Measurements from ENCODE around the gene GALNT11.
"Not testable (repeated sequence)": the region's sequence is repeated elsewhere in the genome, so short reads cannot be mapped to it uniquely, and the experiment has no call there.

The GALNT11 gene

GRCh38 chr7:152050547-152050971 is 25.1 kb downstream of the GALNT11 start:
- Mint-ChIP-seq H3K27ac (no peak overlapping the region), H3K27me3 (no peaks in the 10 kb centered on the region), H3K4me1 (ENCODE audit: low read depth) (peaks cover 10% of the 10 kb centered on the region), H3K36me3 (ENCODE audit: low read depth) (peaks cover 31% of the 10 kb centered on the region), H3K4me3 (no peak overlapping the region), H3K9me3 (peaks cover 16% of the 10 kb centered on the region)

GRCh38 chr7:152051968-152052367 is 26.5 kb downstream of the GALNT11 start:
- H3K36me3 Mint-ChIP-seq (ENCODE audit: low read depth) = peaks cover 22% of the 10 kb centered on the region
- no peak overlapping the region for H3K4me3 Mint-ChIP-seq
- H3K27me3 Mint-ChIP-seq = no peaks in the 10 kb centered on the region
- no peaks in the 10 kb centered on the region for H3K4me1 Mint-ChIP-seq (ENCODE audit: low read depth)
- no peak overlapping the region for H3K27ac Mint-ChIP-seq
- H3K9me3 Mint-ChIP-seq = peaks cover 4% of the 10 kb centered on the region

GRCh38 chr7:152052771-152053170 is 27.3 kb downstream of the GALNT11 start:
- Mint-ChIP-seq H3K9me3 (peaks cover 4% of the 10 kb centered on the region), H3K4me3 (no peak overlapping the region), H3K36me3 (ENCODE audit: low read depth) (peaks cover 24% of the 10 kb centered on the region), H3K27ac (no peak overlapping the region), H3K27me3 (no peaks in the 10 kb centered on the region), H3K4me1 (ENCODE audit: low read depth) (no peaks in the 10 kb centered on the region)

GRCh38 chr7:152054367-152055230 is 29.1 kb downstream of the GALNT11 start:
- Mint-ChIP-seq H3K27ac (no peak overlapping the region), H3K36me3 (ENCODE audit: low read depth) (peaks cover 27% of the 10 kb centered on the region), H3K4me1 (ENCODE audit: low read depth) (no peaks in the 10 kb centered on the region), H3K27me3 (no peaks in the 10 kb centered on the region), H3K4me3 (no peak overlapping the region), H3K9me3 (no peaks in the 10 kb centered on the region)

GRCh38 chr7:152056621-152057274 is 31.3 kb downstream of the GALNT11 start:
- Mint-ChIP-seq H3K4me1 (ENCODE audit: low read depth) (no peaks in the 10 kb centered on the region), H3K9me3 (no peaks in the 10 kb centered on the region), H3K27me3 (no peaks in the 10 kb centered on the region), H3K27ac (no peak overlapping the region), H3K36me3 (ENCODE audit: low read depth) (peaks cover 25% of the 10 kb centered on the region), H3K4me3 (no peak overlapping the region)

- no peak overlapping the region for H3K27ac Mint-ChIP-seq
- no peaks in the 10 kb centered on the region for H3K27me3 Mint-ChIP-seq
- H3K9me3 Mint-ChIP-seq = peaks cover 4% of the 10 kb centered on the region
- no peak overlapping the region for H3K4me3 Mint-ChIP-seq
- H3K36me3 Mint-ChIP-seq (ENCODE audit: low read depth) = peaks cover 38% of the 10 kb centered on the region
- H3K4me1 Mint-ChIP-seq (ENCODE audit: low read depth) = peaks cover 3% of the 10 kb centered on the region
These were observed 33.8 kb downstream of the GALNT11 start for GRCh38 chr7:152059311-152059710.

- H3K27ac Mint-ChIP-seq = not testable (repeated sequence)
- H3K36me3 Mint-ChIP-seq (ENCODE audit: low read depth) = peaks cover 50% of the 10 kb centered on the region
These were observed 35.6 kb downstream of the GALNT11 start for GRCh38 chr7:152061086-152061485.

GRCh38 chr7:152063192-152063591 is 37.7 kb downstream of the GALNT11 start:
- H3K27me3 Mint-ChIP-seq, H3K27ac Mint-ChIP-seq: not testable (repeated sequence)

More at GRCh38 chr7:152061086-152061485, 35.6 kb downstream of the GALNT11 start:
- H3K4me1 Mint-ChIP-seq (ENCODE audit: low read depth) = peaks cover 10% of the 10 kb centered on the region
- not testable (repeated sequence) for H3K9me3 Mint-ChIP-seq, H3K27me3 Mint-ChIP-seq, H3K4me3 Mint-ChIP-seq

GRCh38 chr7:152063821-152064220 is 38.3 kb downstream of the GALNT11 start:
- H3K9me3 Mint-ChIP-seq = peaks cover 16% of the 10 kb centered on the region
- not testable (repeated sequence) for H3K27ac Mint-ChIP-seq, H3K27me3 Mint-ChIP-seq, H3K4me3 Mint-ChIP-seq
- peaks cover 46% of the 10 kb centered on the region for H3K36me3 Mint-ChIP-seq (ENCODE audit: low read depth)
- peaks cover 21% of the 10 kb centered on the region for H3K4me1 Mint-ChIP-seq (ENCODE audit: low read depth)

More at GRCh38 chr7:152063192-152063591, 37.7 kb downstream of the GALNT11 start:
- H3K4me3 Mint-ChIP-seq = not testable (repeated sequence)
- Mint-ChIP-seq H3K4me1 (ENCODE audit: low read depth) (peaks cover 19% of the 10 kb centered on the region), H3K9me3 (peaks cover 16% of the 10 kb centered on the region), H3K36me3 (ENCODE audit: low read depth) (peaks cover 52% of the 10 kb centered on the region)

- H3K27ac Mint-ChIP-seq, H3K27me3 Mint-ChIP-seq: not testable (repeated sequence)
These were observed 40.4 kb downstream of the GALNT11 start for GRCh38 chr7:152065800-152066344.

GRCh38 chr7:152072421-152072820 is 46.9 kb downstream of the GALNT11 start:
- Mint-ChIP-seq H3K27ac (no peak overlapping the region), H3K9me3 (peaks cover 10% of the 10 kb centered on the region), H3K27me3 (no peaks in the 10 kb centered on the region), H3K36me3 (ENCODE audit: low read depth) (peaks cover 15% of the 10 kb centered on the region), H3K4me3 (no peak overlapping the region), H3K4me1 (ENCODE audit: low read depth) (peaks cover 24% of the 10 kb centered on the region)

More at GRCh38 chr7:152065800-152066344, 40.4 kb downstream of the GALNT11 start:
- H3K36me3 Mint-ChIP-seq (ENCODE audit: low read depth) = peaks cover 50% of the 10 kb centered on the region
- peaks cover 24% of the 10 kb centered on the region for H3K9me3 Mint-ChIP-seq
- not testable (repeated sequence) for H3K4me3 Mint-ChIP-seq
- peaks cover 27% of the 10 kb centered on the region for H3K4me1 Mint-ChIP-seq (ENCODE audit: low read depth)

GRCh38 chr7:152073352-152073751 is 47.9 kb downstream of the GALNT11 start:
- Mint-ChIP-seq H3K27ac (no peak overlapping the region), H3K4me1 (ENCODE audit: low read depth) (peaks cover 24% of the 10 kb centered on the region), H3K27me3 (no peaks in the 10 kb centered on the region), H3K4me3 (no peak overlapping the region), H3K36me3 (ENCODE audit: low read depth) (peaks cover 13% of the 10 kb centered on the region), H3K9me3 (peaks cover 8% of the 10 kb centered on the region)

GRCh38 chr7:152074673-152075072 is 49.2 kb downstream of the GALNT11 start:
- Mint-ChIP-seq H3K4me1 (ENCODE audit: low read depth) (peaks cover 28% of the 10 kb centered on the region), H3K36me3 (ENCODE audit: low read depth) (peaks cover 7% of the 10 kb centered on the region), H3K4me3 (no peak overlapping the region), H3K27ac (no peak overlapping the region), H3K9me3 (peaks cover 8% of the 10 kb centered on the region), H3K27me3 (no peaks in the 10 kb centered on the region)

GRCh38 chr7:152075379-152075778 is 49.9 kb downstream of the GALNT11 start:
- H3K4me3 Mint-ChIP-seq; H3K27ac Mint-ChIP-seq; H3K27me3 Mint-ChIP-seq; H3K9me3 Mint-ChIP-seq; H3K36me3 Mint-ChIP-seq (ENCODE audit: low read depth): not testable (repeated sequence)
- H3K4me1 Mint-ChIP-seq (ENCODE audit: low read depth) = peaks cover 34% of the 10 kb centered on the region

- peaks cover 37% of the 10 kb centered on the region for H3K4me1 Mint-ChIP-seq (ENCODE audit: low read depth)
- no peak overlapping the region for H3K27ac Mint-ChIP-seq
- H3K27me3 Mint-ChIP-seq = no peaks in the 10 kb centered on the region
- no peak overlapping the region for H3K4me3 Mint-ChIP-seq
- no peaks in the 10 kb centered on the region for H3K9me3 Mint-ChIP-seq
- H3K36me3 Mint-ChIP-seq (ENCODE audit: low read depth) = peaks cover 6% of the 10 kb centered on the region
These were observed 50.9 kb downstream of the GALNT11 start for GRCh38 chr7:152076324-152076821.

Measured in stimulated activated naive CD8-positive, alpha-beta T cell treated with anti-CD3 and anti-CD28 coated beads, Interleukin-15, Interleukin-2, amounts not matched to agents 100 ng/mL and 50 ng/mL, for 24 hours (primary cell).